ENCODE measurements around the gene LSM10.

The LSM10 gene

DNA sequence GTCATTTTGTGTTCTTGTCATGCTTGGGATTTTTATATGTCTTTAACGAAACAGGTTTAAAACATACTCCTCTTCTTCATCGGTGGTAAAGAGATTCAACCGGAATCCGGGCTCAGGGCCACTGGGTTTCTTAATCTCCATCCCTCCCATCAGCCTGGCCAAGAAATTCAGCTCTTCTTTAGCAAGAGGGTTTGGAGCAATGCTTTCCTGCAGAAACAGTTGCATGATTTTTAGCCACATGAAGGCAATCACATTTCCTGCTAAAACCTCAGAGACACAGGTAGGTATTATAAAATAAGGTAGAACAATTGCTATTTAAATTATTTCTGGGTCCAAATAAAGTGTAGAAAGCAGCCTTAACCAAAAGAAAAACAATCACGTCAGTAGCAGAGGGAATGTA lies 22.7 kb upstream of the LSM10 start:
- Mint-ChIP-seq H3K4me1 (ENCODE audit: low read depth) (peaks cover 13% of the 10 kb centered on the region), H3K27me3 (ENCODE audit: low read depth) (no peaks in the 10 kb centered on the region), H3K27ac (peak overlapping the region; percentile 82), H3K9me3 (no peaks in the 10 kb centered on the region), H3K4me3 (peak overlapping the region; percentile 47), H3K36me3 (ENCODE audit: low read depth) (no peaks in the 10 kb centered on the region)
- DNase-seq (ENCODE audit: low spot score): no peak

DNA sequence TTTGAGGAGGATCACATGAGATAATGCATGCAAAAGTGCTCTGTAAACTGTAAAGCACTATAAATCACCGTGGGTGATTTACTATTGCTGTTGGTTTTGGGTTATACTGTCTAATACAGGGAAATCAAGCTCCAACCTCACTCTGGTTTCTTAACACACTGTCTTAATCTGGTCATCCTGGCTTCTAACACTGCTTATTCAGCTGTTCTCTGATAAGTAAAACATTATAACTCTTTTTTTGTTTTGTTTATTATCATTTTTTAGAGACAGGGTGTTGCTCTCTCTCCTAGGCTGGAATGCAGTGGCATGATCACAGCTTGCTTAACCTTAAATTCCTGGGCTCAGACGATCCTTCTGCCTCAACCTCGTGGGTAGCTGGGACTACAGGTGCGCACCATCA lies 21.9 kb upstream of the LSM10 start:
- Mint-ChIP-seq H3K36me3 (ENCODE audit: low read depth) (no peaks in the 10 kb centered on the region), H3K9me3 (peaks cover 2% of the 10 kb centered on the region), H3K27ac (no peak overlapping the region), H3K27me3 (ENCODE audit: low read depth) (no peaks in the 10 kb centered on the region), H3K4me3 (no peak overlapping the region), H3K4me1 (ENCODE audit: low read depth) (peaks cover 13% of the 10 kb centered on the region)
- DNase-seq (ENCODE audit: low spot score): no peak

DNA sequence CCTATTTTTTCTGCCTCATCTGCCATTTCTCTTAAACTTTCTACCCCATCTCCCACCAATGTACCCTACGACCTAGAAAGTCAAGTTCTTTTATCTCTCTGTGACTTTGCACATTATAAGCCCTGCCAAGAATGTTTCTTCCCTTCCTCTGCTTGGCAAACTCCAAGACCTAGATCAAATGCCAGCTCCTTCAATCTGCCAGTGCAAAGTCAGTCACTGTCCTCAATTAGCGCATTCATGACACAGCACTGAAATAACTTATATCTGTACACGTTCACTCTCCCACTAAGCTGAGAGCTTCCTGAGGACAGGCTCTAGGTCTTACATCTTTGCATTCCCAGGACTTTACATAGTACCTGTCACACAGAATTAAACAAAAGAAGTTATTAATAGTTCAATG lies 21.4 kb upstream of the LSM10 start:
- Mint-ChIP-seq H3K4me1 (ENCODE audit: low read depth) (peaks cover 13% of the 10 kb centered on the region), H3K9me3 (peaks cover 5% of the 10 kb centered on the region), H3K27me3 (ENCODE audit: low read depth) (no peaks in the 10 kb centered on the region), H3K36me3 (ENCODE audit: low read depth) (no peaks in the 10 kb centered on the region), H3K27ac (no peak overlapping the region), H3K4me3 (no peak overlapping the region)
- DNase-seq (ENCODE audit: low spot score): no peak

DNA sequence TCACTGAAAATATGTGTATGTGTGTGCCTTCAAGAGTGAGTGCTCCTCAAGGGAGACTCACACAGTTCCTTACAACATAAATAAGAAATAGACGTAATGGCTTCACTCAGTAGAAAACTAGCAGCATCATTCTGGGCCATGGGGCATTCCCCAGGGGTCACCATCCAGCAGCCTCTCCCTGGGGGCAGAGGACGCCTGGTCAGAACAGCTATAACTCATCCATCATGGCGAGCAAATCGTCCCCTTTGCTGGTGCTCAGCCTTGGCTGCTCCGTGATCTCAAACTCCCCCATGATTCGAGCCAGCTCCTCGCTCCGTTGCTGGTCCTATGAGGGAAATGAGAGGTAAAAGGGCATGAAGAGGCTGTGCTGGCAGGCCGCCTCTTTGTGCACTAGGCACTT lies 20.2 kb upstream of the LSM10 start:
- no peak overlapping the region for H3K27ac Mint-ChIP-seq
- H3K9me3 Mint-ChIP-seq: peaks cover 5% of the 10 kb centered on the region
- no peak overlapping the region for H3K4me3 Mint-ChIP-seq
- DNase-seq (ENCODE audit: low spot score): no peak
- H3K4me1 Mint-ChIP-seq (ENCODE audit: low read depth): peaks cover 13% of the 10 kb centered on the region
- H3K27me3 Mint-ChIP-seq (ENCODE audit: low read depth): no peaks in the 10 kb centered on the region
- H3K36me3 Mint-ChIP-seq (ENCODE audit: low read depth): no peaks in the 10 kb centered on the region

DNA sequence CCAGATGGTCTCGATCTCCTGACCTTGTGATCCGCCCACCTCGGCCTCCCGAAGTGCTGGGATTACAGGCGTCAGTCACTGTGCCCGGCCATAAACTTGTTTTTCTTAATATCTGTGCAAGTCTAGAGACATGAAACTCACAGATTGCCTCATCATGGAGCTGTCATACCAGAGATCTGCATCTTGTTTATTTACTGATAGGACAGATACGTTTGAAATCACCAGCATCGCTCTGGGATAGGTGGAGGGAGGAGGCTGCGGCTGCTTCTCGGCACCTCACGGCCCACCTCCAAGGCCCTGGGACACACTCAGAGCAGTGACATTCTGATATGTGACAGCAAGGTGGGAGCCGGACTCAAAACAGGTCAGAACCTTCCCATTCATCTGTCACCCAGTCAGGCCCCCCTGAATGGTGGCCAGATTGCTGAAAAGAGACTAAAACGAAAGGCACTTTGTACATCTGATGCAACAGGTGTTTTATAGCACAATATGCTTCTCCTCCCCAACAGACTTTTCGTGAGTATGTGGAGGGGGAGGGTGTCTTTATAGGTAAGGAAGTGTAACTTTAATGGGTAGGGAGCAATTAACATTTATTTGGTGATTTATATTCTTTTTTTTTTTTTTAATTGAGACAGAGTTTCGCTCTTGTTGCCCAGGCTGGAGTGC lies 18.1 kb upstream of the LSM10 start:
- no peaks in the 10 kb centered on the region for H3K27me3 Mint-ChIP-seq (ENCODE audit: low read depth)
- peaks cover 16% of the 10 kb centered on the region for H3K4me1 Mint-ChIP-seq (ENCODE audit: low read depth)
- H3K27ac Mint-ChIP-seq: no peak overlapping the region
- peaks cover 16% of the 10 kb centered on the region for H3K9me3 Mint-ChIP-seq
- H3K4me3 Mint-ChIP-seq: no peak overlapping the region
- no peak for DNase-seq (ENCODE audit: low spot score)
- H3K36me3 Mint-ChIP-seq (ENCODE audit: low read depth): peaks cover 3% of the 10 kb centered on the region

DNA sequence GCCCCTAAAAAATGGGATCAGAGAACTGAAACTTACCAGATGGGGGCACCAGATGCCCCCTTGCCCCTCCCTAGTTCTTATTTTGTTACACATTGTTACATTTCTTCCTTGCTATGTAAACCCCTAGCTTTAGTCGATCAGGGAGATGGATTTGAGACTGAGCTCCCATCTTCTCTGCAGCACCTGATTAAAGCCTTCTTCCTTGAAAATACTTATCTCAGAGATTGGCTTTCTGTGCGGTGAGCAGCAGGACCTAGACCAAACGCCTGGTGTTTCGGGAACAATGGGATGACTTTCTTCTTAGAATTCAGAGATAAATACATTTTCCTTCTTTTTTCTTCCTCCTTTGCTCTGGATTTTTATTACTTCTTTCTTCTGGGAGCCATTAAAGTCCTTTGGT lies 16.7 kb upstream of the LSM10 start:
- H3K36me3 Mint-ChIP-seq (ENCODE audit: low read depth): peaks cover 7% of the 10 kb centered on the region
- no peak overlapping the region for H3K4me3 Mint-ChIP-seq
- no peaks in the 10 kb centered on the region for H3K27me3 Mint-ChIP-seq (ENCODE audit: low read depth)
- H3K4me1 Mint-ChIP-seq (ENCODE audit: low read depth): peaks cover 11% of the 10 kb centered on the region
- no peak for DNase-seq (ENCODE audit: low spot score)
- peaks cover 21% of the 10 kb centered on the region for H3K9me3 Mint-ChIP-seq
- H3K27ac Mint-ChIP-seq: no peak overlapping the region

DNA sequence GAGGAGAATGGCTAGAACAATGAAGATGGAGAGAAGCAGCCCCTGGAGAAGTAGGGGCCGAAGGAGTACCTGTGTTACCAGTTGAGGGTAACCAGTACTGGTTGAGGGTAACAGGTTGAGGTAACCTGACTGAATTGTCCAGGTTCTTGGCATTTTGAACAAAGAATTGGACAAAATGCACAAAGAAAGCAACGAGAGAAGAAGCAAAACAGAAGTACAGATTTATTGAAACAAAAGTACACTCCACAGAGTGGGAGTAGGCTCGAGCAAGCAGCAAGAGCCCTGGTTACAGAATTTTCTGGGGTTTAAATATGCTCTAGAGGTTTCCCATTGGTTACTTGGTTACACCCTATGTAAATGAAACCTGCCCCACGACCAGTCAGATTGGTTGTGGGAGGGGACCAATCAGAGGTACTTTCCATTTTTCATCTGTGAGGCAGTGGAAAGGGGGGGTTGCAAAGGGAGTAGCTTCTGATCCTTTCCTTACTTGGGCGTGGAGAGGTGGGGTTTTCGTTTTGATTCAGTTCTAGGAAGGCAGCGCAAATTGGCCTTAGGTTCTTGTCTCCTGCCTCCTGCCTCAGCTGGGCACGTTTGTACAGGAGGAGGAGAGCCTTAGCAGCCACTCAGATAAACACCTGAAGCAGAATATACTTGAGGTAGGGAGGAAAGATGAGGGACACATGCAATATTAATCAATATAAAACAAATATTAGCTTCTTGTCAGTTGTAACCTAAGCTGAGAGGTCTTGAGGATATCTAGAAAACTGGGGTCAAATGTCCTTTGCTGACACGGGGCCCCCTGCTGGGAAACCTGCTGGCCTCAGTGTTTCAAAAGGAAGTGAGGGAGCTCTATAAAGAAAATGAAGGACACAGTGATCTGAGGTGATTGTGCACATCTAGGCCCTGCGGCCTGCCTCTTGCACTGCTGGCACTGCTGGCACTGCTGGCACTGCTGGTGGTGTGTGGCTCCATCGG lies 14.3 kb upstream of the LSM10 start:
- Mint-ChIP-seq H3K4me3 (peak overlapping the region; percentile 64), H3K27me3 (ENCODE audit: low read depth) (no peaks in the 10 kb centered on the region), H3K36me3 (ENCODE audit: low read depth) (peaks cover 7% of the 10 kb centered on the region), H3K27ac (peak overlapping the region; percentile 92), H3K9me3 (peaks cover 21% of the 10 kb centered on the region), H3K4me1 (ENCODE audit: low read depth) (peaks cover 11% of the 10 kb centered on the region)
- DNase-seq (ENCODE audit: low spot score): peak; percentile 60

DNA sequence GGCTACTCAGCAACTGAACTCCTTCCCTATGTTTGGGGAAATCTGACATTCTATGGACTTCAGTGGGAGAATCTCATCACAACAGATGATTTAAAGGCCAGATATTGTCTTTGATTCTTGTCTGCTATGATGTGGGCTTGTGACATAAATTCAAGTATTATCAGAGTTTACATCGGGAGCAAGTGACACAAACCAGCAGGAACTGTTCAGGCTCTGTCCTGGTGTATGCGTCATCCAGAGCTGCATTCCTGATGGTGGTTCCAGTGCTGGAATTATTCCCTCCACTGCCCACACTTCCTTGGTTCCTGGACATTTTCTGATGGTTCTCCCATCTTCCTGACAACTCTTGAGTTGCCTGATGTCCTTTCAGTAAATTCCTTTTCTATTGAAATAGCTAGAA lies 10.8 kb upstream of the LSM10 start:
- Mint-ChIP-seq H3K36me3 (ENCODE audit: low read depth) (peaks cover 7% of the 10 kb centered on the region), H3K9me3 (peaks cover 16% of the 10 kb centered on the region), H3K4me3 (no peak overlapping the region), H3K27me3 (ENCODE audit: low read depth) (no peaks in the 10 kb centered on the region), H3K4me1 (ENCODE audit: low read depth) (peaks cover 12% of the 10 kb centered on the region), H3K27ac (no peak overlapping the region)
- DNase-seq (ENCODE audit: low spot score): no peak

DNA sequence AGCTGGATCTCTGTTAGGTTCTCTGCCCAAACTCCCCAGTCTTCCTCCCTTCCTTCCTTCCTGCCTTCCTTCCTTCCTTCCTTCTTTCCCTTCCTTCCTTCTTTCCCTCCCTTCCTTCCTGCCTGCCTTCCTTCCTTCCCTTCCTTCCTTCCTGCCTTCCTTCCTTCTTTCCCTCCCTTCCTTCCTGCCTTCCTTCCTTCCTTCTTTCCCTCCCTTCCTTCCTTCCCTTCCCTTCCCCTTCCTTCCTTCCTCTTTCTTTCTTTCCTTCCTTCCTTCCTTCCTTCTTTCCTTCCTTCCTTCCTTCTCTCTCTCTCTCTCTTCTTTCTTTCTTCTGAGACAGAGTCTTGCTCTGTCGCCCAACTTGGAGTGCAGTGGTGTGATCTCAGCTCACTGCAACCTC lies 8.7 kb upstream of the LSM10 start:
- Mint-ChIP-seq H3K36me3 (ENCODE audit: low read depth) (peaks cover 4% of the 10 kb centered on the region), H3K9me3 (peaks cover 8% of the 10 kb centered on the region), H3K27ac (peak overlapping the region; percentile 27), H3K4me3 (no peak overlapping the region), H3K27me3 (ENCODE audit: low read depth) (no peaks in the 10 kb centered on the region), H3K4me1 (ENCODE audit: low read depth) (peaks cover 6% of the 10 kb centered on the region)
- no peak for DNase-seq (ENCODE audit: low spot score)

DNA sequence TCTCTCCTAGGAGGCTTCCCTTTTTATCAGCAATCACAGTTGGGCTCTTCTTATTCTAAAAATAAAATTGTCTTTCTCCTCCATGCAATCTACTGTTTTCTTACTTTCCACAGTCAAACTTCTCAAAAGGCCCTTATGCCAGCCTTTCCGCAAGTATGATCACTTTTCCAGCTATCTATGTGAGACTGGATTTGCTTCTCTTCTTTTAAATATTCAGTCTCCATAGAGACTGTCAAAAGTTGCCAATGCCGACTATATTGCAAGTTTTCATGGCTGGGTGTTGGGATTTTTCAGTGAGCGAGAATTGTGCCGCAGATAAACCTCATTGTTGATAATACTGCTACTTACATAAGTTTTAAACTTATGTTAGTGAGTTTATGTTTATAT lies 4.8 kb upstream of the LSM10 start:
- DNase-seq (ENCODE audit: low spot score): no peak
- no peak overlapping the region for H3K4me3 Mint-ChIP-seq
- H3K4me1 Mint-ChIP-seq (ENCODE audit: low read depth): peaks cover 8% of the 10 kb centered on the region
- H3K27ac Mint-ChIP-seq: no peak overlapping the region
- H3K36me3 Mint-ChIP-seq (ENCODE audit: low read depth): no peaks in the 10 kb centered on the region
- H3K9me3 Mint-ChIP-seq: no peaks in the 10 kb centered on the region
- H3K27me3 Mint-ChIP-seq (ENCODE audit: low read depth): no peaks in the 10 kb centered on the region

DNA sequence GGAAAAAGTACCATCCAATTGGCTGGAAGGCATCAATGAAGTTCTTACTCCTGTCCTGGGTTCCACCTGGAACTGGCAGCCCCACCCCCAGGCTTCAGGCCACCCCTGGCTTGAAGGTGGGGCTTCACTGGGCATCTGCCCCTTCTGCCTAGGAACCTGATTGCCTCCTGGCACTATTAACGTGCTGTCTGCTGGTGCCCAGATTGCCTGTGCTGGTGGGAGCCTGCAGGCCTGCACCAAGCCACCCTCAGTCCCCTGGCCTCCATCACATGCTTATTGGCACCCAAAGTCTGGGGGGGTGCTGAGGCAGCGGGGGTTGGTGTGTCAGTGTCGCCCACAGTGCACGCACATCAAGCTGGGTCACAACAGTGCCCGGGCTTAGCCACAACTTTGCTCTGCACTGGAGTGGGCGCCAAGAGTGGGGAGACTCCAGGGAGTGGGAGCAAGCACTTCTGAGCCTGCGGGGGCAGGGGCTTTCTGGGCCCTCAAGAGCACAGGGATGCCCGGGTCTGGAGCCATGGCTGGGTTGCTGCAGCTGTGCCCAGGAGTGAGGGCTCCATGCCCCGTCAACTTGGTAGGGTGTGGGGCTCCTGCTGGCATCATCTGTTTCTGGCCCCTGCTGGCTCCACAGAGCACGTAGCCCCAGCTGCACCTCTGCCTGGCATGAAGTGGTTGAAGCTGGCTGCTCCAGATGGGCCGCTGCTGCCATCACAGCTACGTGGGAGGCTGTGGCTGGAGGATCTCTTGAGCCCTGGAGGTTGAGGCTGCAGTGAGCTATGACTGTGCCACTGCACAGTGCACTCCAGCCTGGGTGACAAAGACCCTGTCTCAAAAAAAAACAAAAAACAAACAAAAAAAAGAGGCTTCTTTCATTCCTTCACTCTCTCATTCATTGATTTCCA lies 4.1 kb upstream of the LSM10 start:
- no peak overlapping the region for H3K4me3 Mint-ChIP-seq
- H3K27ac Mint-ChIP-seq: no peak overlapping the region
- peaks cover 10% of the 10 kb centered on the region for H3K4me1 Mint-ChIP-seq (ENCODE audit: low read depth)
- no peak for DNase-seq (ENCODE audit: low spot score)
- H3K9me3 Mint-ChIP-seq: no peaks in the 10 kb centered on the region
- H3K36me3 Mint-ChIP-seq (ENCODE audit: low read depth): no peaks in the 10 kb centered on the region
- H3K27me3 Mint-ChIP-seq (ENCODE audit: low read depth): no peaks in the 10 kb centered on the region

DNA sequence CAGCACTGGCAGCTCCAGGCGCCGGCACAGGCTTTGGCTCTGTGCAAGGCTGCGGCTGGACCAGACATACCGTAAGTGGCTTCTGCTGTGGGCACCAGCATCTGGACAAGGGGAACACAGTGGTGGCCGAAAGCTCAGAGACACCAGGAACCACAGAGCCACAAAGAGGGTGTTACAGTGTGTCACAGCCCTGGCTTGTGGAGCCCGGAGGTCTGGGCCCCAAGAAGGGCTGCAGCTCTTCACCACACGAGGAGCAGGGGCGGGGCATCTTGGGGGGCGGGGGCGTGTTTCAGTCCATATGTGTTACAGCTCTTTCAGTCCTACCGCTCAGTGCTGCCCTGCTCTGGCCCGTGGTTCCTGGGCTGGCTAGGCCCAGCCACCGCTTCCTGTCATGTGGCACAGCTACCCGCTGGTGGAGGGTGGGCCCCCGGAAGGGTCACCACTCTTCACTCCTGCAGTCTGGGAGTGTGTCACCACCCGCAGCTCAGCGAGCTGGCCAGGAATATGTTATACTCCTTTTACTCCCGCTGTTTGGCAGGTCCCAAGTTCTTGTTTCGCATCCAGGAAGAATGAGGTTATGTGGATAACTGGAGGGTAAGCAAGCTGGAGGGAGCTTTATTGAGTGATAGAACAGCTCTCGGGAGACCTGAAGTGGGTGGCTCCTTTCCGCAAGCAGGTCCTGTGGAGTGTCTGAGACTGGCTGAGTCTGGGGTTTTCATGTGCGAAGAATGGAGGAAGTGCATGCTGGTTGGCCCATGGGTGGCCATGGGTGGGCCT lies 3.3 kb upstream of the LSM10 start:
- no peaks in the 10 kb centered on the region for H3K9me3 Mint-ChIP-seq
- H3K27me3 Mint-ChIP-seq (ENCODE audit: low read depth): no peaks in the 10 kb centered on the region
- H3K4me1 Mint-ChIP-seq (ENCODE audit: low read depth): peaks cover 13% of the 10 kb centered on the region
- H3K4me3 Mint-ChIP-seq: no peak overlapping the region
- peak; percentile 21 for DNase-seq (ENCODE audit: low spot score)
- H3K27ac Mint-ChIP-seq: no peak overlapping the region
- no peaks in the 10 kb centered on the region for H3K36me3 Mint-ChIP-seq (ENCODE audit: low read depth)

DNA sequence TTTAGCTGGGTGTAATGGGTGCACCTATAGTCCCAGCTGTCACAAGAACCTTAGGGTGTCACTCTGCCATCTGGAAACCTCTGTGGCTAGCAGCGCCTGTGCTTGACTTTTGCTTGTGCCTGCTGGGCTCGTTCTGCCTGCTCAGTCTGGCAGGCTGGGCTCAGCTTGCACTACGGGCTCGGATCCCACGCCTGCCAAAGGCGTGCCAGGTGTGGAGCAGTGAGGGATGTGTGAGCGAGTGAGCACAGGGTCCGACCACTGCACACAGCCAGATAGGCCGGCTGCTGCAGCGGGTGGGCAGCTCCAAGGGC lies 2.8 kb upstream of the LSM10 start:
- Mint-ChIP-seq H3K27me3 (ENCODE audit: low read depth) (no peaks in the 10 kb centered on the region), H3K9me3 (no peaks in the 10 kb centered on the region), H3K36me3 (ENCODE audit: low read depth) (no peaks in the 10 kb centered on the region), H3K4me1 (ENCODE audit: low read depth) (peaks cover 13% of the 10 kb centered on the region), H3K27ac (no peak overlapping the region), H3K4me3 (no peak overlapping the region)
- no peak for DNase-seq (ENCODE audit: low spot score)

All from T-helper 2 cell treated with Interferon-gamma antibody and Interleukin-4, amounts not matched to agents 5 μg/mL and 100 μg/mL, for 36 hours (primary cell).